Measurements from ENCODE around the gene CNTFR.
A peak's percentile ranks its signal among the peaks of the same experiment; 100 is the strongest.

DNA sequence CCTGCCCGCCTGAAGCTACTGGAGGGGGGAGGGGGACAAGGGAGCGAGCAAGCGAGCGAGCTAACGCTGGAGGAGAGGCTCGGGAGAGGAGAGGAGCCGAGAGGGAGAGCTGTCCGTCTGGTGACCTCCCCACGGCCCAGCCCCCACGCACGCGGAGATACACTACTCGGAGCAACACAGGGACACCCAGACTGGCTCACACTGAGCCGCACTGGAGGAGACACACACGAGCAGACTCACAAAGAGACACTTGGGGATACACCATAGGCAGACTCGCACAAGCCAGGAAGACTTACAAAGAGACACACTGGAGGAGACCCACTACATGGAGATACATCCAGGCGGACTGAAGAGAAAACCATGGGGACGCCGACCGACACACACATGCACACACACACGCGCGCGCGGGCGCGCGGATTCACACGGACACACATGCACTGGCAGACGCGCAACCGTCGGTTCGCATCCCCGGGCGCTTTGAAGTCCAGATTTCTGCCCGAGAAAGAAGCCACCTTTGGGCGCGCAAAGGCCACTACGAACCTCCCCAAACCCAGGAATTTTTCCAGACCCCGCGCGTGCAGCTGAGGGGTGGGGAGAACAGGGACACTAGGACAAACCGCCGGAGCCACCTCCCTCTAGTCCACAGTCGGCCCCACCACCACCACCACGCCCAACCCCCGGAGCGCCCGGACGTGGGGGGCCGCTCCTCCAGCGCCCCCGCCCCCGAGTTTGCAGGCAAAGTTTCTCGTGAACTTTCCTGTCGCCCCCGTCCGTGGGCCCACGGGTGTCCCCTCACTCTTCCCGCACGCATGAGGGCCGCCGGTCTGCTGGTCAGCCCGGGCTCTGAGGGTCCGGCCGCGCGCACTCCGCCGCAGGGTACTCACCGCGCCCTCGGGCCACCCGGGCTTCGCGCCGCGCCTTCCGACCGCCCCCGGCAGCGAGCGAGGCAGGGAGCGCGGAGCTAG is 571 bp downstream of the CNTFR start:
- TF ChIP-seq, protein P1, sequence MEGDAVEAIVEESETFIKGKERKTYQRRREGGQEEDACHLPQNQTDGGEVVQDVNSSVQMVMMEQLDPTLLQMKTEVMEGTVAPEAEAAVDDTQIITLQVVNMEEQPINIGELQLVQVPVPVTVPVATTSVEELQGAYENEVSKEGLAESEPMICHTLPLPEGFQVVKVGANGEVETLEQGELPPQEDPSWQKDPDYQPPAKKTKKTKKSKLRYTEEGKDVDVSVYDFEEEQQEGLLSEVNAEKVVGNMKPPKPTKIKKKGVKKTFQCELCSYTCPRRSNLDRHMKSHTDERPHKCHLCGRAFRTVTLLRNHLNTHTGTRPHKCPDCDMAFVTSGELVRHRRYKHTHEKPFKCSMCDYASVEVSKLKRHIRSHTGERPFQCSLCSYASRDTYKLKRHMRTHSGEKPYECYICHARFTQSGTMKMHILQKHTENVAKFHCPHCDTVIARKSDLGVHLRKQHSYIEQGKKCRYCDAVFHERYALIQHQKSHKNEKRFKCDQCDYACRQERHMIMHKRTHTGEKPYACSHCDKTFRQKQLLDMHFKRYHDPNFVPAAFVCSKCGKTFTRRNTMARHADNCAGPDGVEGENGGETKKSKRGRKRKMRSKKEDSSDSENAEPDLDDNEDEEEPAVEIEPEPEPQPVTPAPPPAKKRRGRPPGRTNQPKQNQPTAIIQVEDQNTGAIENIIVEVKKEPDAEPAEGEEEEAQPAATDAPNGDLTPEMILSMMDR (IDR thresholded peaks at IDR 0.05): no peak
- peak; percentile 20 for TF ChIP-seq EZH2 (IDR thresholded peaks at IDR 0.05)

Data from neural progenitor cell (in vitro differentiated cells).